Stimulated activated CD8-positive, alpha-beta memory T cell treated with anti-CD3 and anti-CD28 coated beads, Interleukin-15, amount 100 ng/mL, for 1 hour (primary cell): Measurements from ENCODE around the gene ZDHHC3.
"Not testable (repeated sequence)": the region's sequence is repeated elsewhere in the genome, so short reads cannot be mapped to it uniquely, and the experiment has no call there.

Experiments
- DNase-seq: peaks from one replicate; pipeline ENCODE4 v3.0.0-alpha.2; 2020; ENCODE audit warnings: low read depth

The ZDHHC3 gene

GRCh38 chr3:44995142-44995770 is 19.3 kb upstream of the ZDHHC3 start:
- DNase-seq: no peak

GRCh38 chr3:44993471-44994205 is 17.7 kb upstream of the ZDHHC3 start:
- DNase-seq: no peak

DNA sequence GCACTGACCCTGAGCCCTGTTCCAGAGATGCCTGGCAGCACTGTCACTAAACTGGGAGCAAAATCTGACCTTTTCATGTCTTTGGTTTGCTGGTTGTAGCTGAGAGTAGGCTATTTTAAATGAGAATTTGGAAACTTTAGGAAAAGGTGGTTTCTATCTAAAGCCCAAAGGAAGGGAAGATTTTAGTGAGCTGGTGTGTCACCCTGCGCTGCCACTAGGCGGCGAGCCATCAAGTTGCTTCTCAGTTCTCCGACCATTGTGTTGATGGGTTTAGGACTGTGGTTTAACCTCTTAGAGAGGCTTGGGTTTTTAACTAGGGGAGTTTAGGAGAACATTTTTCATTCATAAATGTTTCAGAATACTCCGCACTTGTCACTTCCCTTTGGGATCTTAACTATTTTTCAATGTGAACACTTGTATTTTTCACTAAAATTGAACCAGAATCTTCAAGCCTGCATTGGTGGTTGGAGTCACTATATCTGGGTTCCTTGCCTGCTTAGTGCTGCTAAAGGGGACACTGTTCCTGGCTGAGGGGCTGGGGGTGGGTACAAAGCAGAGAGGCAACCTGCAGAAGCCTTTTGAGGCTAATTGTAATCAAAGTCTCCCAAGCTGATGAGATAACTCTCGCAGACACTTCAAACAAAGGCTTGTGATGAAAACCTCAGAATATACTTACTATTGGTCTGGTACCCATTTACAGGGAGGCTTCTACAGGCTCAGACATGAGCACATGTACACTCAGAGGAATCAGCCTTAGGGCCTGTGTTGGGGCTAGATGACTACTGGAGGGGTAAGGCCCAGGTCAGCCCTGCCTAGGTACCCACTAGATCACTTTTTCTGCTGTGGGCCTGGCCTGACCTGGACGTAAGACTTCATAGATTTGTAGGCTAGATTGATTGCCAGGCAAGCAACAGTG is 16.8 kb upstream of the ZDHHC3 start:
- no peak for DNase-seq

- DNase-seq: no peak
Measured at GRCh38 chr3:44991326-44991725, 15.4 kb upstream of the ZDHHC3 start.

DNA sequence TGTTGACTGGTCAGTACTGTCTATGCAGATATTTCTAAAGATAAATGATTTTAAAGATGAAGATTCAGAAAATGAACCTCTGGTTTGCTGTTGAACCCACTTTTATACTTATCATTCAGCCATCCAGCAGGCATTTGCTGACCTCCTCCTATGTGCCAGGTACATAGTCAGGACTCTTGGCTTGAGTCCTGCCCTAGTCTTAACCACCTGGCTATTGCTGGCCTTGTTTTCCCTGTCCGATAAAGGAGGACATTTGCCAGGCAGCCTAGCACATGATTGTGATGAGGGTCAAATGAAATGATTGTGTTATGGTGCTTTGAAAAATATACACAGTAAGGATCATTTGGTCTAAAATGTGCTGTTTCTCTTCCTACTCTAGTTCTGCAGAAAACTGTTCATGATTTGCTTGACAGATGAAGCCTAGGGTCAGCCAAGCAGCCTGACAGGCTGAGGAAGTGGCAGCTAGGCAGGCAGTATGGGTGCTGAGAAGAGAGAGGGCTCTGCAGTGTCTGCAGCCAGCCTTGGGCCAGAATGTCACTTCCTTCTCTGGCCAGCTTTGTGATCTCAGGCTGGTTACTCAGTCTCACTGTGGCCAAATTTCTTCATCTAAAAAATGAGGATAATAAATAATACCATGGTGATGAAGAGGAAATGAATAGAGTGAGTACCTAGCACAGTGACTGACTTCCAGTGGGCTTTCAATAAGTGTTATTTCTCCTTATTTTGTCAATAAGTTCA is 13.8 kb upstream of the ZDHHC3 start:
- no peak for DNase-seq

DNA sequence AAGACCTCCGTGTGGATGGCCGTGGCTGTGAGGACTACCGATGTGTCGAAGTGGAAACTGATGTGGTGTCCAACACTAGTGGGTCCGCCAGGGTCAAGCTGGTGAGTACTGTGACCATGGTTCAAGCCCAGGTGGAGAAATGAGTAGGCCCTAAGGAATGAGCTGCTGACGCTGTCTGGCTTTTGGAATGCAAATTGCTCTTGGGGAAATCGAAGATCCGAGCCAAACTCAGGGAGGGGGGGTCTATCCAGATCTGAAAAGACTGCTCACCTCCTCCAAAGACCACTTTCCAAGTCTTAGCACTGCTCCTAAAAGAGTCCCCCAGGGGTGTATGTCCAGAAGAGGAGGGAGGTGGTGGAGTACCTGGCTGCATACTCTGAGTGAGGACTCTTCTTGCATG is 13.2 kb upstream of the ZDHHC3 start:
- DNase-seq: no peak

DNA sequence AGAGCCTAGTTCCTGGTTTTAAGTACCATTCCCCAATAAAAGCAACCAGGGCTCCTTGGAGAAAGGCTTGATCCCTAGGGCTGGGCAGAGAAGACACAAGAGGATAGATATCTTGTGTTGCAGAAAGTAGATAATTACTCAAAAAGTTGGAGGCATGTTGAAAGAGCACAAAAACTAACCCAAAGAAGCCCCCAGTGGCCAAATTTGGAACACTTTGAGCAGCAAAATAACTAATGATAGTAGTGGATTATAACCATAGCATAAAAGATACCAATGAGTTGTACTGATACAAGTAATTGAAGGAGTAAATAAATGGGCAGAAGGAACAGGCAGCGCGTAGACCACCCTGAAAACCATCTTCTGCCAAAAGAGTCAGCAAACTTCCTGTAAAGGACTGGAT is 12.1 kb upstream of the ZDHHC3 start:
- DNase-seq: no peak

- no peak for DNase-seq
Measured at GRCh38 chr3:44987332-44987731, 11.4 kb upstream of the ZDHHC3 start.

DNA sequence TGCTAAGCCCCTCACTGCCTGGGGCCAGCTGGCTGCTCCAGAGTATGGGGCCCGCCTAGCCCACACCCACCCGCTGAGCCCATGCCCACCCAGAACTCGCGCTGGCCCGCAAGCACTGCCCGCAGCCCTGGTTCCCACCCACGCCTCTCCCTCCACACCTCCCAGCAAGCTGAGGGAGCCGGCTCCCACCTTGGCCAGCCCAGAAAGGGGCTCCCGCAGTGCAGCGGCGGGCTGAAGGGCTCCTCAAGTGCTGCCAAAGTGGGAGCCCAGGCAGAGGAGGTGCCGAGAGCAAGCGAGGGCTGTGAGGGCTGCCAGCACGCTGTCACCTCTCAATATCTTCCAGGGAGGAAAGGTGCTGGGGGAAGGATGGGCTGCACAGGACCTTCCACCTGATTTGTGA is 10.4 kb upstream of the ZDHHC3 start:
- not testable (repeated sequence) for DNase-seq

DNA sequence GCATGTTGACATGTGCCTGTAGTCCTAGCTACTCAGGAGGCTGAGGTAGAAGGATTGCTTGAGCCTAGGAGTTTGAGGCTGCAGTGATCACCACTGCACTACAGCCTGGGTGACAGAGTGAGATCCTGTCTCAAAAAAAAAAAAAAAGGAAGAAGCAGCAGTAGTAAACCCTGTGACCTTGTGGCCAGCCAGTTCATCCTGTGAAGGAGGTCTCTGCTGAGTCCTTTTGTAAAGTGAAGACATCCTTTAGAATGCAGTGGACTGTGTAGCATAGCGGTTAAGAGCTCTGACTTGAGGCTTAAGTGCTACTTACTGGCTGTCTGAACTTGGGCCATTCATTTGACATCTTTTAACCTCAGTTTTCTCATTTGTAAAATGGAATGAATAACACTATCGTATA is 8.4 kb upstream of the ZDHHC3 start:
- no peak for DNase-seq

GRCh38 chr3:44983484-44983941 is 7.5 kb upstream of the ZDHHC3 start:
- DNase-seq: no peak

DNA sequence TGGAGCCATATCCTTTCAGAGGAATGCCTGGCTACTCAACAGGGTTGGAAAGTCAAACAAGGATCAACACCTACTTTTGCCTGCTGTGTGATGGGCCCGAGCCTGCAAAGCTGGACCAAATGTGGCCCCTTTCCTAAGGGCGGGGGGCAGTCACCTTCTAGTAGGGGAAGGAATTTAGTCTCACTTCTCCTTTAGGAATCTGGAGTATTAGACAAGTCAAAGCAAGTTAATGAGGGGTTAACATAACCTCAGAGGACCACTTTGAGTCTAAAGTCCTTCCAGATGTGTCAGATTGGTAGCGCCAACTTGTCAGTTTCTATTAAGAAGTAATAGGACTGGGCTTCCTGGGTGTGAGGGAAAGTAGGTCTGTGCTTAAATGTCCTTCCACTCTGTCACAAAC is 6.8 kb upstream of the ZDHHC3 start:
- DNase-seq: no peak

DNA sequence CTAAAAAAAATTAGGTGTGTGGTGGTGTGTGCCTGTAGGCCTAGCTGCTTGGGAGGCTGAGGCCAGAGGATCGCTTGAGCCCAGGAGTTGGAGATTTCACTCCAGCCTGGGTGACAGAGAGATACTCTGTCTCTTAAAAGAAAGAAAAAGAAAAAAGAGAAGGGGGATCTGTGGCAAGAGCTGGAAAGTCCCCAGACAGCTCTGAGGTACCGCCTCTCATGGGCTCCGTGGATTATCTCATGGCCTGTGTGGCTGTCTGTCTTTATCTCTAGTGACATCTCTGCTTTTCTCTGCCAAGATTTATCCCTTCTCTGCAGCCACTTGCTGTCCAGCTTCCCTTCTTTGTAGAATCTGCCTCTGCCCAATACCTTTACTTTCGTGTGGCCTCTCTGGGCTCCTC is 5.8 kb upstream of the ZDHHC3 start:
- no peak for DNase-seq

- DNase-seq: no peak
Measured at GRCh38 chr3:44981220-44981619, 5.2 kb upstream of the ZDHHC3 start.

GRCh38 chr3:44974416-44974815 is 1.6 kb downstream of the ZDHHC3 start:
- no peak for DNase-seq

GRCh38 chr3:44970926-44971490 is 5.0 kb downstream of the ZDHHC3 start:
- no peak for DNase-seq

DNA sequence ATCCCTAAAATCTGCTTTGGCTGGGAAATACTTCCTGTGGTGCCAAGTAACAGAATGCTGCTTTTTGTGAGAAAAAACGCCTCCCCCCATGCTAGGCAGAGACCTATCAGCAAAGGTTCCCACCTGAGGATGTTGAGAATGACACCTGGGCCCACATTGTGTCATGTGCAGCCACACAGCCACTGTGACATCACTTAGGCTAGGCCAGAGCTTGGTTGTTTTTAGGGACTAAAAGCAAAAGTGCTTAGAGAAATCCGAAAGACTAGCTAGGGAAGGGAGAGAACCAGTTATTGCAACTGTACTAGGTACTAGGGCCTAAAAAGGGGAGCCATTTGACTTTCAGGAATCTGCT is 6.2 kb downstream of the ZDHHC3 start:
- DNase-seq: no peak

- no peak for DNase-seq
Measured at GRCh38 chr3:44969154-44969827, 6.7 kb downstream of the ZDHHC3 start.

DNA sequence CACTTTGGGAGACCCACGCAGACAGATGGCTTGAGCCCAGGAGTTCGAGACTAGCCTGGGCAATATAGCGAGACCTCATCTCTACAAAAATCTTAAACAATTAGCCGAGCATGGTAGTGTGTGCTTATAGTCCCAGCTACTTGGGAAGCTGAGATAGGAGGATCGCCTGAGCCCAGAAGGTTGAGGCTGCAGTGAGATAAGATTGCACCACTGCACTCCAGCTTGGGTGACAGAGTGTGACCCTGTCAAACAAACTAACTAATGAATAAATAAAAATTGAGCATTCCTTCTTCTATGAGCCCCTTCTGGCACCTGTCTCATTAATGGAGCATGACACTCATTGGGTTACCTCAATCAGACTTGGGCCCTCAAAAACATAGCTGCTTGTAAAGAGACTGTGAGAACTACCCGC is 7.5 kb downstream of the ZDHHC3 start:
- DNase-seq: no peak

DNA sequence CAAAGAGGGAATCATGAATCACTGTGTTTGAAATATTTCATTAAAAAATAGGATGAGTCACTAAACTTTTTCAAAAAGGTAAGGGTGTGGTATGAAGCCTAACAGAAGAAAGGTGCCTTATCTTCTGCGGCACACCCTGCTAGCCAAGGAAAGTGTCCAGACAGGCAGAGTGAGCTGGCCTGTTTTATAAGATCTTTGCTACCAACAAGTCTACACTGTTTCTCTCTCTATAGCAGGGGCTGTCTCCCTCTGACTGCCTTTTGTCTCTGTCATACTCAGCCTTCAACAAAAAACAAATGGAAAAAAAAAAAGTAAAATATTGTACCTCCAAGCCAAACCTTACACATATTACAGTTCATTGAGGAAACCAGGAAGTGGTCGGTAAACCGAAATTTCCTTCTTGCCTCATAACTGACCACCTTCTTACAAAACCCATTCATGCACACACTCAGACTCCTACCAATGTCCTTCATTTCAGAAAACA is 9.1 kb downstream of the ZDHHC3 start:
- no peak for DNase-seq

- DNase-seq: no peak
Measured at GRCh38 chr3:44965165-44965564, 10.8 kb downstream of the ZDHHC3 start.
